Progenitor cell of endocrine pancreas (in vitro differentiated cells): Measurements from ENCODE around the gene PRR23A. TPM values are rescaled to one million over a fixed set of nuclear protein-coding genes. Genes with fewer than 3 reads are reported as not detected.
A peak's percentile ranks its signal among the peaks of the same experiment; 100 is the strongest.

Source experiments
- DNase-seq: peaks from one replicate; pipeline ENCODE4 v3.0.0; 2021; ENCODE audit warnings: low spot score; ENCODE audit not compliant: unreplicated experiment
- H3K27ac Mint-ChIP-seq: 2 replicates; pipeline ENCODE4 v1.8.0; 2021; ENCODE audit warnings: mild to moderate bottlenecking, moderate library complexity, mixed read lengths
- H3K27me3 Mint-ChIP-seq: 2 replicates; pipeline ENCODE4 v1.8.0; 2021; ENCODE audit warnings: mixed read lengths
- H3K36me3 Mint-ChIP-seq: 2 replicates; pipeline ENCODE4 v1.8.0; 2022; ENCODE audit warnings: mixed read lengths; ENCODE audit not compliant: insufficient read depth
- H3K4me1 Mint-ChIP-seq: 2 replicates; pipeline ENCODE4 v1.8.0; 2021; ENCODE audit warnings: low read depth, mixed read lengths
- H3K4me3 Mint-ChIP-seq: 2 replicates; pipeline ENCODE4 v1.8.0; 2021; ENCODE audit warnings: low read depth, mild to moderate bottlenecking, moderate library complexity, mixed read lengths
- H3K9me3 Mint-ChIP-seq: 2 replicates; pipeline ENCODE4 v1.8.0; 2021; ENCODE audit warnings: low read depth, mixed read lengths
- total RNA-seq: library from RNA; stranded (reverse); gene quantifications from 2 replicates; pipeline ENCODE4 v1.2.1, GENCODE V29; 2021
- TF ChIP-seq, protein P1 (sequence below): fragments of 200-600 bp; sonication (generic); IDR thresholded peaks from one replicate; pipeline ENCODE4 v1.5.0; 2021; ENCODE audit warnings: antibody characterized with exemption, mild to moderate bottlenecking; ENCODE audit not compliant: unreplicated experiment

Gene PRR23A
- total RNA-seq, 1 donor from 2014 or later, result not detected

DNA sequence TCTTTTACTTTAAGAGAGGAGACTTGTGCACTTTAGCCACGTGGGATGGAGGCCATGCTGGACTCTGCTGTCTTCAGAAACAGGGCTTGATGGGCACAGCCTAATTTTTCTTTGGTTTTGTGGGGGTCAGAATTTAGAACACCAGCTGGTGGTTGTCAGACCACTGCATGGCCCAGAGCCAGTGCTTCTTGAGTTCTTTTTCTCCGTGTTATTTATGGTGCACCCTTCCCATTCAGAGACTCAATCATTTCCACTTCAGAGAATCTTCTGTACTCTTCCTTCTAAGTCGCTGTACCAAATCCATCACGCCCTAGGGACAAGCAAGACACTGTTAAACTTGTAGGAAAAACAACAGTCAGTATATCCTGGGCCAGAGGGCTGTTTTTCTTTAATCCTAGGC is 20.1 kb downstream of the PRR23A start:
- no peaks in the 10 kb centered on the region for H3K9me3 Mint-ChIP-seq
- H3K4me1 Mint-ChIP-seq, result no peaks in the 10 kb centered on the region
- TF ChIP-seq, protein P1, sequence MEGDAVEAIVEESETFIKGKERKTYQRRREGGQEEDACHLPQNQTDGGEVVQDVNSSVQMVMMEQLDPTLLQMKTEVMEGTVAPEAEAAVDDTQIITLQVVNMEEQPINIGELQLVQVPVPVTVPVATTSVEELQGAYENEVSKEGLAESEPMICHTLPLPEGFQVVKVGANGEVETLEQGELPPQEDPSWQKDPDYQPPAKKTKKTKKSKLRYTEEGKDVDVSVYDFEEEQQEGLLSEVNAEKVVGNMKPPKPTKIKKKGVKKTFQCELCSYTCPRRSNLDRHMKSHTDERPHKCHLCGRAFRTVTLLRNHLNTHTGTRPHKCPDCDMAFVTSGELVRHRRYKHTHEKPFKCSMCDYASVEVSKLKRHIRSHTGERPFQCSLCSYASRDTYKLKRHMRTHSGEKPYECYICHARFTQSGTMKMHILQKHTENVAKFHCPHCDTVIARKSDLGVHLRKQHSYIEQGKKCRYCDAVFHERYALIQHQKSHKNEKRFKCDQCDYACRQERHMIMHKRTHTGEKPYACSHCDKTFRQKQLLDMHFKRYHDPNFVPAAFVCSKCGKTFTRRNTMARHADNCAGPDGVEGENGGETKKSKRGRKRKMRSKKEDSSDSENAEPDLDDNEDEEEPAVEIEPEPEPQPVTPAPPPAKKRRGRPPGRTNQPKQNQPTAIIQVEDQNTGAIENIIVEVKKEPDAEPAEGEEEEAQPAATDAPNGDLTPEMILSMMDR, result no peak
- H3K27me3 Mint-ChIP-seq, result peaks cover 35% of the 10 kb centered on the region
- H3K36me3 Mint-ChIP-seq, result no peaks in the 10 kb centered on the region
- no peak overlapping the region for H3K27ac Mint-ChIP-seq
- DNase-seq, result no peak
- no peak overlapping the region for H3K4me3 Mint-ChIP-seq

DNA sequence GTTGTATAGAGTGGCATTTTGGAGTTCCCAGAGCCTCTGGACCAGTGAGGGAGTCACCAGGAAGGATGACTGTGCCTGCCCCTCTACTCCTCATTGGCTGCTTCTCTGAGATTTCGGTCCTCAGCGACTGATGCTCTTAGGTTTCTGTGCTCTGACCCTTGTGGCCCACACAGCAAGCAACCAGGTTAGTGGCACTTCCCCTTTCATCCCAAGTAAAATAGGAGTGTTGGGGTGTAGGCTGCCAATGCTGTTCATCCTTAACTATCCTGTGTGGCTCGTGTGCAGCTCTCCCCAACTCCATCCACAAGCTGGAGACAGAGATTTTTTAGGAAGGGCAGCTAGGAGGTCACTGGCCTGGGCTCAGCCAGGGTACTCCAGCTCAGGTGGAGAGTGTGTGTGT is 21.3 kb downstream of the PRR23A start:
- DNase-seq, result no peak
- TF ChIP-seq, protein P1, result no peak
- H3K36me3 Mint-ChIP-seq, result no peaks in the 10 kb centered on the region
- no peak overlapping the region for H3K27ac Mint-ChIP-seq
- H3K27me3 Mint-ChIP-seq, result peaks cover 40% of the 10 kb centered on the region
- no peaks in the 10 kb centered on the region for H3K9me3 Mint-ChIP-seq
- H3K4me3 Mint-ChIP-seq, result no peak overlapping the region
- no peaks in the 10 kb centered on the region for H3K4me1 Mint-ChIP-seq

DNA sequence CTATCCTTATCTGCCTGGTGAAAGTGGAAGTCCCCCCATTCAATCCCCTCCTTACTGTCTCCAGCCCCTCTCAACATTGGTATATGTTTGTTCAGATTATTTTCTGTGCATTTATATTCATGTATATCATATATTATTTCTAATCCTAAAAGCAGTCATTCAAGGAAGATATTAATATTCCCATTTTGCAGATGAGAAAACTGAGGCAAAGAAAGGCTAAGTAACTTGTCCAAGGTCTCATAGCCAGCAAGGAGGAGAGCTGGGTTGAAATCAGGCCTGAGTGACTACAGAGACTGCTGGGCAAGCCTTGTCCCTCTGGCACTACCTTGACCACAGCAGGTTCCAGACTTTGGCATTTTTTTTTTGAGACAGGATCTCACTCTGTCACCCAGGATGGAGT is 30.0 kb downstream of the PRR23A start:
- Mint-ChIP-seq H3K4me3 (no peak overlapping the region), H3K4me1 (no peaks in the 10 kb centered on the region), H3K27ac (no peak overlapping the region), H3K27me3 (peaks cover 12% of the 10 kb centered on the region), H3K9me3 (no peaks in the 10 kb centered on the region), H3K36me3 (no peaks in the 10 kb centered on the region)
- TF ChIP-seq, protein P1, result no peak
- no peak for DNase-seq

DNA sequence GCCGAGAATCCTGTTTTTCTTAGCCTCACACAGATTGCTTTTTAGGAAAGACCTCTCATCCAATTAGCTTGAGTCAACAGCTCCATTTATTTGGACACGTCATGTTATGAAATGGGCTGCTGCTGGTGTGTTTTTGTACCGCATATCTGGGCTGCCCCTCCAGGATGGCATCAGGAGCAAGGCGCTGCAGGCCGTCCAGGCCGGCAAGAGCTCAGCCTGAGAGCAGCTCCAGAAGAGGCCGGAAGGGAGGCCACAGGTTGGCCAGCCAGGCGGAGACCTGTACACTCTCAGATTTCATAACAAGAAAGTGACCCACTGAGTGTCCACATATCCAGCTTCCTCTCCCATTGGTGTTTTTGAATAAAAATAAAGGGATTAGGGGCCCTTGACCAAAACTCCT is 30.7 kb downstream of the PRR23A start:
- TF ChIP-seq, protein P1, result no peak

DNA sequence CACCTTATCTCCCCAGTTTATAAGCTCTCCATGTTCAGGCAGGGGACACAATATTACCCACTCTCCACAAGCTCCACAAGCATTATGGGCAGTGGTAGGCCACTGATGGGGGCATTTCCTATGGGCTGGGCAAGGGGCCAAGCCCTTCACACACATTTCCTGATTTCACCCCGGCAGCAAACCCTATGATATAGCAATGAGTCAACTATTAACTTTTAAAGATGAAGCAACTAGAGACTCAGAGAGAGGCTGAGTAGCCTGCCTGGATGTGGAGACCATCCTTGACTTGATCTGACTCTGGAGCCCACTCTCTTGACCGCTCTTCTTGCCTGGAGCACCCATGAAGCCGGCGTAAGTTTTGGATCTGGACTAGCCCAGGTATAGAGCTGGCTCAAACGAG is 31.6 kb downstream of the PRR23A start:
- peaks cover 18% of the 10 kb centered on the region for H3K27me3 Mint-ChIP-seq
- no peaks in the 10 kb centered on the region for H3K9me3 Mint-ChIP-seq
- H3K4me1 Mint-ChIP-seq, result no peaks in the 10 kb centered on the region
- no peak for DNase-seq
- no peaks in the 10 kb centered on the region for H3K36me3 Mint-ChIP-seq
- no peak overlapping the region for H3K4me3 Mint-ChIP-seq
- TF ChIP-seq, protein P1, result no peak
- peak overlapping the region; percentile 38 for H3K27ac Mint-ChIP-seq

More for the DNA sequence above, 30.7 kb downstream of the PRR23A start:
- Mint-ChIP-seq H3K27ac (no peak overlapping the region), H3K27me3 (peaks cover 11% of the 10 kb centered on the region), H3K9me3 (no peaks in the 10 kb centered on the region), H3K4me1 (no peaks in the 10 kb centered on the region), H3K36me3 (no peaks in the 10 kb centered on the region), H3K4me3 (no peak overlapping the region)
- no peak for DNase-seq
